ENCODE measurements around the gene RNF152. TPM values are rescaled to one million over a fixed set of nuclear protein-coding genes. Genes with fewer than 3 reads are reported as not detected.

RNF152 gene
- total and polyA plus RNA-seq, 2 of the 4 experiments (the other 2 are of a cell fraction): 7.5 to 18.5 TPM

DNA sequence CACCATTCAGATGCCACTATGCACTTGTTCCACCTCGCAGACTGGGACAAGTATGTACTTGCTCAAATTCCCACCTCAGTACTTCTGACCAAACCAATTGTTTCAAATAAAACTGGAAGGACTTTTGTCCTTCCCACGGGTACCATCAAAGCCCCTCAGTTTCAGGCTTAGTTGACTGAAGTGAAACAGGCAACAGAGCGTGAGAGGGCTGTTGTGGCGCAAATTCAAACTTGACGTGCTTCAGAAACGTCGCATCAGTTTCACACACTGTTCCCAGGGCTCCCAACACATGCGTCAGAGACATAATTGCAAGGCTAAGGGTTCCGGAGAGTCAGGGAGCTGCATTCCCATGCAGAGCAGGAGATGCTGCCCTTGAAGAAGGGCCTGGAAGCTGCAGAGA is 33.7 kb downstream of the RNF152 start:
- ChIA-PET CTCF (no interaction called here), POLR2A (ENCODE audit: unreplicated experiment) (no interaction called here)
- H3K27me3 ChIP-seq (ENCODE audit: control insufficient read depth, insufficient read depth, low read length): no peaks in the 10 kb centered on the region
- no peak overlapping the region for H4K8ac ChIP-seq (ENCODE audit: low read depth in 2 of 2, low read length in 2 of 2)
- no peak overlapping the region for H3K4ac ChIP-seq (ENCODE audit: low read depth, low read length)
- 94% methylated on average over 2 of the region's 9 CpGs; no CpG with 5 or more reads in 1 of the 2 experiments for WGBS, 2 experiments (ENCODE audit: extremely low coverage in 2 of 2, insufficient read length in 1 of 2)
- H4K5ac ChIP-seq (ENCODE audit: low read depth, low read length): no peak overlapping the region
- no peak overlapping the region for H2BK15ac ChIP-seq (ENCODE audit: low read depth, low read length)
- H3K4me2 ChIP-seq (ENCODE audit: low read depth, low read length): no peak overlapping the region
- H2AK9ac ChIP-seq (replicated peaks; ENCODE audit: low read depth, low read length, poor library complexity): no peak overlapping the region
- no peak overlapping the region for H3K18ac ChIP-seq (ENCODE audit: low read depth, low read length)
- in situ Hi-C loops (cut with MboI; ENCODE audit: low sequenced_read_pairs): no loop called here
- no peak overlapping the region for H3K27ac ChIP-seq (ENCODE audit: insufficient read depth, low read length)
- H4K20me1 ChIP-seq (ENCODE audit: insufficient read depth, low read length): 0 out of 2 replicates have a peak, but pooled peaks cover 6% of the 10 kb centered on the region
- ATAC-seq (ENCODE audit: low read depth): no peak
- no peak overlapping the region for H4K91ac ChIP-seq (ENCODE audit: insufficient read depth, low read depth, low read length)
- H3K23ac ChIP-seq (ENCODE audit: low read depth, low read length): no peak overlapping the region
- no peak overlapping the region for H3K9ac ChIP-seq (ENCODE audit: low read depth, low read length)
- peaks cover 5% of the 10 kb centered on the region for H3K4me1 ChIP-seq (ENCODE audit: control insufficient read depth, insufficient read depth, low read length)
- DNase-seq: no peak
- H2BK20ac ChIP-seq (ENCODE audit: low read depth, low read length): no peak overlapping the region
- peaks cover 15% of the 10 kb centered on the region for H3K9me1 ChIP-seq (ENCODE audit: insufficient read depth, low read length)
- H3K9me3 ChIP-seq (ENCODE audit: control insufficient read depth, insufficient read depth, low read length): no peaks in the 10 kb centered on the region
- TF ChIP-seq RFX5 (IDR thresholded peaks at IDR 0.05; ENCODE audit: low read depth, low read length) (no peak), BHLHE40 (IDR thresholded peaks at IDR 0.05; ENCODE audit: low read depth, low read length) (no peak), CEBPB (IDR thresholded peaks at IDR 0.05; ENCODE audit: low read depth, low read length) (no peak), MAFK (IDR thresholded peaks at IDR 0.05; ENCODE audit: low read depth, low read length) (no peak), MXI1 (IDR thresholded peaks at IDR 0.05; ENCODE audit: borderline replicate concordance, low read depth, low read length) (no peak), MAZ (IDR thresholded peaks at IDR 0.05; ENCODE audit: borderline replicate concordance, low read depth, low read length) (no peak), SMC3 (IDR thresholded peaks at IDR 0.05; ENCODE audit: low read depth, low read length) (no peak), POLR2A (IDR thresholded peaks at IDR 0.05; ENCODE audit: low read depth, low read length) (no peak), USF2 (IDR thresholded peaks at IDR 0.05; ENCODE audit: low read depth, low read length) (no peak), RAD21 (IDR thresholded peaks at IDR 0.05; ENCODE audit: low read length) (no peak)
- TF ChIP-seq, protein P1, sequence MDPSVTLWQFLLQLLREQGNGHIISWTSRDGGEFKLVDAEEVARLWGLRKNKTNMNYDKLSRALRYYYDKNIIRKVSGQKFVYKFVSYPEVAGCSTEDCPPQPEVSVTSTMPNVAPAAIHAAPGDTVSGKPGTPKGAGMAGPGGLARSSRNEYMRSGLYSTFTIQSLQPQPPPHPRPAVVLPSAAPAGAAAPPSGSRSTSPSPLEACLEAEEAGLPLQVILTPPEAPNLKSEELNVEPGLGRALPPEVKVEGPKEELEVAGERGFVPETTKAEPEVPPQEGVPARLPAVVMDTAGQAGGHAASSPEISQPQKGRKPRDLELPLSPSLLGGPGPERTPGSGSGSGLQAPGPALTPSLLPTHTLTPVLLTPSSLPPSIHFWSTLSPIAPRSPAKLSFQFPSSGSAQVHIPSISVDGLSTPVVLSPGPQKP (IDR thresholded peaks at IDR 0.05; ENCODE audit: borderline replicate concordance, low read depth, low read length): no peak
- no peak overlapping the region for H2AFZ ChIP-seq (replicated peaks; ENCODE audit: low read length, poor library complexity)
- intact Hi-C loops (cut with micrococcal nuclease): no loop called here
- dilution Hi-C loops (cut with HindIII; ENCODE audit: low sequenced_read_pairs, unreplicated experiment): no loop called here
- H2BK120ac ChIP-seq (ENCODE audit: low read depth, low read length): no peak overlapping the region
- H2AK5ac ChIP-seq (ENCODE audit: low read depth, low read length): no peak overlapping the region
- H2BK5ac ChIP-seq (ENCODE audit: low read depth, low read length, poor library complexity, severe bottlenecking): no peak overlapping the region
- no TSS peak for BruUV-seq (replicated peaks)
- H3K56ac ChIP-seq (ENCODE audit: extremely low read depth, insufficient read depth, low read length): no peak overlapping the region
- peaks cover 26 to 73% of the 10 kb centered on the region in 2 experiments for H3K79me1 ChIP-seq (ENCODE audit: low read depth in 1 of 2, low read length in 2 of 2)
- no peak overlapping the region for H3K14ac ChIP-seq (replicated peaks; ENCODE audit: low read depth, low read length)
- H3K36me3 ChIP-seq (ENCODE audit: control insufficient read depth, insufficient read depth, low read length): 0 out of 2 replicates have a peak, but pooled peaks cover 5% of the 10 kb centered on the region
- no peak overlapping the region for H3K4me3 ChIP-seq (ENCODE audit: insufficient read depth, low read depth, low read length)

Data from IMR-90 (cell line).